Peyer's patch (tissue), 4 donors: ENCODE results near the gene RBBP8. TPM values are rescaled to one million over a fixed set of nuclear protein-coding genes. Genes with fewer than 3 reads are reported as not detected.

Experiments
- DNase-seq, 3 donors: peaks; one replicate each; pipeline ENCODE4 v3.0.0-alpha.2; 2017 to 2019
- H3K27ac ChIP-seq, 4 donors: fragments of 200-600 bp; sonication (generic); one replicate each; pipeline ENCODE4 v1.5.1; 2016 to 2019
- H3K27me3 ChIP-seq, 2 donors: fragments of 200-600 bp; sonication (generic); one replicate each; pipeline ENCODE4 v1.5.1; 2019
- H3K36me3 ChIP-seq, 3 donors: fragments of 200-600 bp; sonication (generic); one replicate each; pipeline ENCODE4 v1.5.1; 2016 to 2019
- H3K4me1 ChIP-seq, 4 donors: fragments of 200-600 bp; sonication (generic); one replicate each; pipeline ENCODE4 v1.5.1; 2016 to 2019
- H3K4me3 ChIP-seq, 4 donors: fragments of 200-600 bp; sonication (generic); 1 replicate in 3 of 4; 2 replicates in 1 of 4; pipeline ENCODE4 v1.5.1; 2016 to 2019; ENCODE audit warnings: mild to moderate bottlenecking in 1 of 4
- H3K9me3 ChIP-seq, 4 donors: fragments of 200-600 bp; sonication (generic); one replicate each; pipeline ENCODE4 v1.5.1; 2016 to 2019; ENCODE audit warnings: mild to moderate bottlenecking in 1 of 4
- CTCF ChIP-seq, 6 experiments: fragments of 450-650 bp in 4 of 6; fragments of 200-600 bp in 2 of 6; sonication (generic) in 1 of 6; IDR thresholded peaks; one replicate each; pipeline ENCODE4 v1.5.1; 2017 to 2019; ENCODE audit warnings: antibody characterized with exemption in 6 of 6, mild to moderate bottlenecking in 3 of 6, moderate library complexity in 1 of 6
- POLR2A ChIP-seq, 2 donors: fragments of 450-650 bp; IDR thresholded peaks; one replicate each; pipeline ENCODE4 v1.5.1; 2017; ENCODE audit warnings: antibody characterized with exemption in 2 of 2, mild to moderate bottlenecking in 2 of 2, moderate library complexity in 2 of 2
- total RNA-seq, 4 donors: library from RNA; depleted of rRNA; stranded (reverse); fragments of >200 nt; gene quantifications; one replicate each; pipeline ENCODE4 v1.1.0, GENCODE V29; 2016

Gene RBBP8
- total RNA-seq, 4 donors from 2014 or later, result 45.4 to 74.1 (median 52.7) TPM

- Histone ChIP-seq H3K4me3 (no peak overlapping the region), H3K4me1 (no peaks in the 10 kb centered on the region), H3K9me3 (no peaks in the 10 kb centered on the region), H3K27me3 (no peaks in the 10 kb centered on the region), H3K36me3 (peaks cover 0 to 9% (median 0%) of the 10 kb centered on the region in 3 donors), H3K27ac (no peak overlapping the region)
- no peak for DNase-seq
- no peak for TF ChIP-seq CTCF (IDR thresholded peaks at IDR 0.05)
- no peak for TF ChIP-seq POLR2A (IDR thresholded peaks at IDR 0.05)
Measured at GRCh38 chr18:23003289-23003688, 70.2 kb downstream of the RBBP8 start.

- TF ChIP-seq CTCF (IDR thresholded peaks at IDR 0.05), result no peak
- no peak for TF ChIP-seq POLR2A (IDR thresholded peaks at IDR 0.05)
Measured at GRCh38 chr18:23012249-23012648, 79.1 kb downstream of the RBBP8 start.

GRCh38 chr18:23020555-23021294 is 87.6 kb downstream of the RBBP8 start:
- Histone ChIP-seq H3K36me3 (peaks cover 0 to 3% (median 0%) of the 10 kb centered on the region in 3 donors), H3K27ac (peak overlapping the region in 2 of 4 donors; percentile 7 to 61), H3K27me3 (no peaks in the 10 kb centered on the region), H3K9me3 (no peaks in the 10 kb centered on the region), H3K4me1 (no peaks in the 10 kb centered on the region), H3K4me3 (peak overlapping the region in 2 of 4 donors; percentile 12 to 27)
- TF ChIP-seq POLR2A (IDR thresholded peaks at IDR 0.05) (no peak), CTCF (IDR thresholded peaks at IDR 0.05) (no peak)
- DNase-seq, result no peak

More at GRCh38 chr18:23012249-23012648, 79.1 kb downstream of the RBBP8 start:
- DNase-seq, result no peak
- Histone ChIP-seq H3K9me3 (no peaks in the 10 kb centered on the region), H3K4me3 (no peak overlapping the region), H3K27ac (no peak overlapping the region), H3K27me3 (no peaks in the 10 kb centered on the region), H3K36me3 (no peaks in the 10 kb centered on the region), H3K4me1 (no peaks in the 10 kb centered on the region)

GRCh38 chr18:23021623-23022022 is 88.5 kb downstream of the RBBP8 start:
- Histone ChIP-seq H3K27ac (peak overlapping the region in 1 of 4 donors; percentile 7), H3K9me3 (no peaks in the 10 kb centered on the region), H3K4me1 (no peaks in the 10 kb centered on the region), H3K36me3 (peaks cover 0 to 5% (median 0%) of the 10 kb centered on the region in 3 donors), H3K4me3 (no peak overlapping the region), H3K27me3 (no peaks in the 10 kb centered on the region)
- DNase-seq, result no peak
- TF ChIP-seq POLR2A (IDR thresholded peaks at IDR 0.05) (no peak), CTCF (IDR thresholded peaks at IDR 0.05) (no peak)

- Histone ChIP-seq H3K9me3 (no peaks in the 10 kb centered on the region), H3K4me1 (no peaks in the 10 kb centered on the region), H3K4me3 (no peak overlapping the region), H3K27ac (no peak overlapping the region), H3K36me3 (no peaks in the 10 kb centered on the region), H3K27me3 (no peaks in the 10 kb centered on the region)
- no peak for TF ChIP-seq POLR2A (IDR thresholded peaks at IDR 0.05)
- no peak for TF ChIP-seq CTCF (IDR thresholded peaks at IDR 0.05)
- no peak for DNase-seq
Measured at GRCh38 chr18:23032030-23032582, 99.0 kb downstream of the RBBP8 start.
